Posterior vena cava (tissue), 2 donors: ENCODE results near the gene FBXL17. TPM values are rescaled to one million over a fixed set of nuclear protein-coding genes. Genes with fewer than 3 reads are reported as not detected.

Experiments used
- DNase-seq: peaks from one replicate; pipeline ENCODE4 v3.0.0-alpha.2; 2020; ENCODE audit warnings: low spot score
- intact Hi-C, 2 donors: fragments of 100-400 bp; cut with DNase I; formaldehyde crosslinking; loops; one replicate each; pipeline versions ENCODE4 v1.14.1 to v1.14.2; 2022 to 2023
- total RNA-seq, 2 donors: library from RNA; stranded (reverse); fragmentation: NEBNext Ultra II Directional; extraction: Animal tissue kit (Norgen Biotek cat#: 25700); gene quantifications; one replicate each; pipeline ENCODE4 v1.2.1, GENCODE V29; 2021
- donor health status: DM: yes; HTN: yes; CAD: no.
- donor health status: DM: yes; HTN: yes; CAD: no.

The FBXL17 gene
- total RNA-seq, 2 donors from 2014 or later, result 18.1 to 24.1 TPM

- no peak for DNase-seq
- intact Hi-C loops, result no loop called here
Observed at GRCh38 chr5:107951309-107951708, 430.6 kb downstream of the FBXL17 start.

GRCh38 chr5:107950776-107951175 is 431.1 kb downstream of the FBXL17 start:
- no peak for DNase-seq
- intact Hi-C loops, result no loop called here

GRCh38 chr5:107949688-107950341 is 432.1 kb downstream of the FBXL17 start:
- DNase-seq, result no peak
- intact Hi-C loops, result no loop called here

GRCh38 chr5:107948377-107948776 is 433.5 kb downstream of the FBXL17 start:
- no peak for DNase-seq
- intact Hi-C loops, result no loop called here

- intact Hi-C loops, result no loop called here
- no peak for DNase-seq
Observed at GRCh38 chr5:107945061-107945460, 436.8 kb downstream of the FBXL17 start.

- no peak for DNase-seq
- intact Hi-C loops, result no loop called here
Observed at GRCh38 chr5:107943923-107944322, 438.0 kb downstream of the FBXL17 start.

GRCh38 chr5:107941036-107941435 is 440.9 kb downstream of the FBXL17 start:
- no peak for DNase-seq
- intact Hi-C loops, result no loop called here

- DNase-seq, result no peak
- intact Hi-C loops, result no loop called here
Observed at GRCh38 chr5:107937651-107938355, 444.1 kb downstream of the FBXL17 start.

- intact Hi-C loops, result no loop called here
- DNase-seq, result no peak
Observed at GRCh38 chr5:107937204-107937603, 444.7 kb downstream of the FBXL17 start.

GRCh38 chr5:107936515-107936914 is 445.4 kb downstream of the FBXL17 start:
- DNase-seq, result no peak
- intact Hi-C loops, result no loop called here

- no peak for DNase-seq
- intact Hi-C loops, result no loop called here
Observed at GRCh38 chr5:107935645-107936044, 446.3 kb downstream of the FBXL17 start.

- DNase-seq, result no peak
- intact Hi-C loops, result loop anchor here in 1 of 2 donors (5.0 kb wide), 1 partner anchor 696 kb away; no protein-coding TSS in a partner anchor
Observed at GRCh38 chr5:107933326-107933725, 448.6 kb downstream of the FBXL17 start.

- no peak for DNase-seq
- intact Hi-C loops, result loop anchor here in 1 of 2 donors (5.0 kb wide), 1 partner anchor 694 kb away; no protein-coding TSS in a partner anchor
Observed at GRCh38 chr5:107930891-107931290, 451.0 kb downstream of the FBXL17 start.

GRCh38 chr5:107930092-107930491 is 451.8 kb downstream of the FBXL17 start:
- intact Hi-C loops, result loop anchor here in 1 of 2 donors (5.0 kb wide), 1 partner anchor 693 kb away; no protein-coding TSS in a partner anchor
- DNase-seq, result no peak

- DNase-seq, result no peak
- intact Hi-C loops, result no loop called here
Observed at GRCh38 chr5:107929080-107929479, 452.8 kb downstream of the FBXL17 start.

GRCh38 chr5:107926121-107926520 is 455.8 kb downstream of the FBXL17 start:
- no peak for DNase-seq
- intact Hi-C loops, result no loop called here

GRCh38 chr5:107925200-107925599 is 456.7 kb downstream of the FBXL17 start:
- intact Hi-C loops, result loop anchor here in 1 of 2 donors (2.0 kb wide), 1 partner anchor 72 kb away; no protein-coding TSS in a partner anchor
- DNase-seq, result no peak

- intact Hi-C loops, result no loop called here
Observed at GRCh38 chr5:107919969-107920368, 461.9 kb downstream of the FBXL17 start.

GRCh38 chr5:107919361-107919760 is 462.5 kb downstream of the FBXL17 start:
- intact Hi-C loops, result no loop called here
- no peak for DNase-seq

More at GRCh38 chr5:107919969-107920368, 461.9 kb downstream of the FBXL17 start:
- DNase-seq, result no peak

GRCh38 chr5:107917983-107918382 is 463.9 kb downstream of the FBXL17 start:
- intact Hi-C loops, result no loop called here

More at GRCh38 chr5:107917983-107918382, 463.9 kb downstream of the FBXL17 start:
- no peak for DNase-seq
